HL-60 (cell line): ENCODE data around the gene NRARP.

Experiments
- DNase-seq, 2 experiments: peaks; one replicate each; pipeline ENCODE4 v3.0.0-alpha.2; 2010 to 2020; ENCODE audit warnings: low read depth in 1 of 2, low spot score in 1 of 2
- H3K27ac ChIP-seq: fragments of 250-450 bp; sonication (Bioruptor Pico); replicated peaks from 2 replicates; pipeline ENCODE4 v1.5.1; 2020; ENCODE audit warnings: mild to moderate bottlenecking, moderate library complexity
- H3K27me3 ChIP-seq: fragments of 250-450 bp; sonication (Bioruptor Pico); 2 replicates; pipeline ENCODE4 v1.5.1; 2021; ENCODE audit warnings: mild to moderate bottlenecking, moderate library complexity; ENCODE audit not compliant: insufficient read depth, poor library complexity, severe bottlenecking
- H3K4me3 ChIP-seq: replicated peaks from 2 replicates; pipeline ENCODE4 v1.5.1; 2011; ENCODE audit warnings: mild to moderate bottlenecking, control low read depth, low read length; ENCODE audit not compliant: insufficient read depth
- GABPA ChIP-seq: IDR thresholded peaks from 2 replicates; pipeline ENCODE4 v1.6.1; 2012; ENCODE audit warnings: low read depth
- POLR2AphosphoS5 ChIP-seq: IDR thresholded peaks from 2 replicates; pipeline ENCODE4 v1.6.1; 2012; ENCODE audit warnings: low read depth
- SPI1 ChIP-seq: IDR thresholded peaks from 2 replicates; pipeline ENCODE4 v1.6.1; 2012; ENCODE audit warnings: low read depth, mild to moderate bottlenecking, borderline replicate concordance
- TF ChIP-seq, protein P1 (sequence below): IDR thresholded peaks from 2 replicates; pipeline ENCODE4 v1.6.1; 2012; ENCODE audit warnings: low read depth; ENCODE audit not compliant: insufficient replicate concordance
- TF ChIP-seq, protein P2 (sequence below): IDR thresholded peaks from one replicate; pipeline ENCODE4 v1.5.1; 2011; ENCODE audit warnings: low read length, control low read depth, inconsistent platforms; ENCODE audit not compliant: insufficient read depth

Gene NRARP

GRCh38 chr9:137266162-137266527, 35.9 kb downstream of the NRARP start:
- no peaks in the 10 kb centered on the region for H3K27me3 ChIP-seq
- H3K4me3 ChIP-seq = no peak overlapping the region
- no peak overlapping the region for H3K27ac ChIP-seq
- TF ChIP-seq, protein P1, sequence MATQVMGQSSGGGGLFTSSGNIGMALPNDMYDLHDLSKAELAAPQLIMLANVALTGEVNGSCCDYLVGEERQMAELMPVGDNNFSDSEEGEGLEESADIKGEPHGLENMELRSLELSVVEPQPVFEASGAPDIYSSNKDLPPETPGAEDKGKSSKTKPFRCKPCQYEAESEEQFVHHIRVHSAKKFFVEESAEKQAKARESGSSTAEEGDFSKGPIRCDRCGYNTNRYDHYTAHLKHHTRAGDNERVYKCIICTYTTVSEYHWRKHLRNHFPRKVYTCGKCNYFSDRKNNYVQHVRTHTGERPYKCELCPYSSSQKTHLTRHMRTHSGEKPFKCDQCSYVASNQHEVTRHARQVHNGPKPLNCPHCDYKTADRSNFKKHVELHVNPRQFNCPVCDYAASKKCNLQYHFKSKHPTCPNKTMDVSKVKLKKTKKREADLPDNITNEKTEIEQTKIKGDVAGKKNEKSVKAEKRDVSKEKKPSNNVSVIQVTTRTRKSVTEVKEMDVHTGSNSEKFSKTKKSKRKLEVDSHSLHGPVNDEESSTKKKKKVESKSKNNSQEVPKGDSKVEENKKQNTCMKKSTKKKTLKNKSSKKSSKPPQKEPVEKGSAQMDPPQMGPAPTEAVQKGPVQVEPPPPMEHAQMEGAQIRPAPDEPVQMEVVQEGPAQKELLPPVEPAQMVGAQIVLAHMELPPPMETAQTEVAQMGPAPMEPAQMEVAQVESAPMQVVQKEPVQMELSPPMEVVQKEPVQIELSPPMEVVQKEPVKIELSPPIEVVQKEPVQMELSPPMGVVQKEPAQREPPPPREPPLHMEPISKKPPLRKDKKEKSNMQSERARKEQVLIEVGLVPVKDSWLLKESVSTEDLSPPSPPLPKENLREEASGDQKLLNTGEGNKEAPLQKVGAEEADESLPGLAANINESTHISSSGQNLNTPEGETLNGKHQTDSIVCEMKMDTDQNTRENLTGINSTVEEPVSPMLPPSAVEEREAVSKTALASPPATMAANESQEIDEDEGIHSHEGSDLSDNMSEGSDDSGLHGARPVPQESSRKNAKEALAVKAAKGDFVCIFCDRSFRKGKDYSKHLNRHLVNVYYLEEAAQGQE = no peak
- TF ChIP-seq SPI1 (no peak), POLR2AphosphoS5 (no peak)
- TF ChIP-seq, protein P2, sequence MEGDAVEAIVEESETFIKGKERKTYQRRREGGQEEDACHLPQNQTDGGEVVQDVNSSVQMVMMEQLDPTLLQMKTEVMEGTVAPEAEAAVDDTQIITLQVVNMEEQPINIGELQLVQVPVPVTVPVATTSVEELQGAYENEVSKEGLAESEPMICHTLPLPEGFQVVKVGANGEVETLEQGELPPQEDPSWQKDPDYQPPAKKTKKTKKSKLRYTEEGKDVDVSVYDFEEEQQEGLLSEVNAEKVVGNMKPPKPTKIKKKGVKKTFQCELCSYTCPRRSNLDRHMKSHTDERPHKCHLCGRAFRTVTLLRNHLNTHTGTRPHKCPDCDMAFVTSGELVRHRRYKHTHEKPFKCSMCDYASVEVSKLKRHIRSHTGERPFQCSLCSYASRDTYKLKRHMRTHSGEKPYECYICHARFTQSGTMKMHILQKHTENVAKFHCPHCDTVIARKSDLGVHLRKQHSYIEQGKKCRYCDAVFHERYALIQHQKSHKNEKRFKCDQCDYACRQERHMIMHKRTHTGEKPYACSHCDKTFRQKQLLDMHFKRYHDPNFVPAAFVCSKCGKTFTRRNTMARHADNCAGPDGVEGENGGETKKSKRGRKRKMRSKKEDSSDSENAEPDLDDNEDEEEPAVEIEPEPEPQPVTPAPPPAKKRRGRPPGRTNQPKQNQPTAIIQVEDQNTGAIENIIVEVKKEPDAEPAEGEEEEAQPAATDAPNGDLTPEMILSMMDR = no peak
- no peak for DNase-seq

GRCh38 chr9:137265496-137266161, 36.4 kb downstream of the NRARP start:
- H3K4me3 ChIP-seq = no peak overlapping the region
- TF ChIP-seq, protein P1 = no peak
- TF ChIP-seq GABPA = no peak
- TF ChIP-seq SPI1 = no peak
- TF ChIP-seq, protein P2 = no peak
- no peak for TF ChIP-seq POLR2AphosphoS5
- no peaks in the 10 kb centered on the region for H3K27me3 ChIP-seq
- no peak overlapping the region for H3K27ac ChIP-seq
- DNase-seq = no peak

- no peak for DNase-seq
- no peak overlapping the region for H3K4me3 ChIP-seq
- H3K27me3 ChIP-seq = no peaks in the 10 kb centered on the region
- H3K27ac ChIP-seq = no peak overlapping the region
- TF ChIP-seq POLR2AphosphoS5 (peak; percentile 18; the same call in 1 of the 2 replicates), GABPA (no peak), SPI1 (no peak)
- TF ChIP-seq, protein P1 = no peak
- TF ChIP-seq, protein P2 = no peak
Measured at GRCh38 chr9:137264067-137264466, 38.0 kb downstream of the NRARP start.
